Colonic mucosa (tissue), 4 donors: ENCODE measurements around the gene PAFAH1B2. TPM values are rescaled to one million over a fixed set of nuclear protein-coding genes. Genes with fewer than 3 reads are reported as not detected.

Source experiments
- DNase-seq: peaks from one replicate; pipeline ENCODE4 v3.0.0-alpha.2; 2020
- H3K27ac ChIP-seq: fragments of 200-600 bp; one replicate; pipeline ENCODE4 v1.8.0; 2021
- H3K27me3 ChIP-seq: fragments of 200-600 bp; one replicate; pipeline ENCODE4 v1.8.0; 2021
- H3K36me3 ChIP-seq: fragments of 200-600 bp; one replicate; pipeline ENCODE4 v1.8.0; 2021
- H3K4me1 ChIP-seq: fragments of 200-600 bp; one replicate; pipeline ENCODE4 v1.8.0; 2021; ENCODE audit warnings: mild to moderate bottlenecking
- H3K4me3 ChIP-seq: fragments of 200-600 bp; one replicate; pipeline ENCODE4 v1.8.0; 2021
- H3K9ac ChIP-seq, 2 donors: one replicate each; pipeline ENCODE4 v1.7.0; 2013; ENCODE audit warnings: control low read depth in 2 of 2, low read depth in 2 of 2, low read length in 2 of 2
- H3K9me3 ChIP-seq: fragments of 200-600 bp; one replicate; pipeline ENCODE4 v1.8.0; 2021
- CTCF ChIP-seq: fragments of 200-600 bp; IDR thresholded peaks from one replicate; pipeline ENCODE4 v1.8.0; 2022; ENCODE audit warnings: antibody characterized with exemption, mild to moderate bottlenecking
- intact Hi-C: fragments of 100-400 bp; cut with DNase I; formaldehyde crosslinking; loops from one replicate; pipeline ENCODE4 v1.14.1; 2022
- total RNA-seq, 2 donors: library from RNA; stranded (reverse); fragmentation: NEBNext Ultra II Directional in 1 of 2; extraction: Animal tissue kit (Norgen Biotek cat#: 25700) in 1 of 2; gene quantifications; one replicate each; pipeline ENCODE4 v1.2.1, GENCODE V29; 2021
- donor health status: healthy.
- donor health status: DM: no; HTN: no; CAD: no.
- donor health status: DM: no; HTN: no; CAD: no.

PAFAH1B2 gene
- total RNA-seq, 2 donors from 2014 or later: 76.4 to 80.5 TPM

DNA sequence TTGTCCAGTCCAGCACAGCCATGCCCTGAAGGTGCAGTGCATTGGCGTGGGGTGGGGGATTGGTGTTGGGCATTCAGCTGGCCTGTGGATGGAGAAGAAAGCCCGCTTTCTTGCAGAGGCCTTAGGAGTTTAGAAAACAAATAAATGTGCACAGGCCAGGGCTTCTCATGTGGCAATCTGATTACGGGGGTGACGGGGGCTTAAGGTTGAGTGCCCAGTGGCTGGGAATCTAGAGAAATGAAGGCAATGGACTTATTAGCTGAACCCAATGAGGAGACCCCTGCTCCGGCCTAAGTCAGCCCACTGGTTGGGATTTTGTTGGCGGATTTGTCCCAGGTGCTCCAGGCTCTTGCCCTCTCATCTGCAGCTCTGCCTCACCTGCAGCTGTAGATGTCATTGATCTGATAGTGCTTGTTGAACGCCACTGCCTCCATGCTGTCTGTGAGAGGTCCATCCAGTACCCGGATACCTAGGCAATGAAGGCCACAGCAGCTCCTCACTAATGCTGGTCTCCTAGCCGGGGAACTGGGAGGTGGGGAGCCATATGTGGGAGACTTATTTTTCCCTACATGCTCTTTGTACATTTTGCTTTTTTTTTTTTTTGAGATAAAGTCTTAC, 81.6 kb downstream of the PAFAH1B2 start:
- no peak for TF ChIP-seq CTCF
- Histone ChIP-seq H3K27ac (peak overlapping the region; percentile 75), H3K4me1 (peaks cover 29% of the 10 kb centered on the region), H3K27me3 (no peaks in the 10 kb centered on the region), H3K4me3 (no peak overlapping the region), H3K9ac (peak overlapping the region in 1 of 2 donors; percentile 54), H3K9me3 (no peaks in the 10 kb centered on the region), H3K36me3 (peaks cover 15% of the 10 kb centered on the region)
- intact Hi-C loops: loop anchor here (5.0 to 10.0 kb wide), 3 partner anchors 121 to 433 kb away; partner anchors contain the start of gene APOA5
- no peak for DNase-seq

Other genes starting within 250 kb of the PAFAH1B2 start
- gene SIK3, start 45.9 kb upstream of the PAFAH1B2 start, total RNA-seq: 10 to 100 TPM; 26.7 to 28.0 TPM
- 10 to 100 TPM; 42.9 to 69.3 TPM for gene SIDT2, start 34.5 kb downstream of the PAFAH1B2 start, total RNA-seq
- 100 to 1,000 TPM in 1 of 2 donors, 10 to 100 TPM in 1; 86.8 to 989 TPM for gene TAGLN, start 55.1 kb downstream of the PAFAH1B2 start, total RNA-seq
- 100 to 1,000 TPM; 111 to 195 TPM for gene PCSK7, start 87.8 kb downstream of the PAFAH1B2 start, total RNA-seq
- 10 to 100 TPM; 20.0 to 20.3 TPM for gene RNF214, start 88.4 kb downstream of the PAFAH1B2 start, total RNA-seq
- 1 to 10 TPM; 5.1 to 5.9 TPM for gene BACE1-AS, start 147.1 kb downstream of the PAFAH1B2 start, total RNA-seq
- gene BACE1, start 172.0 kb downstream of the PAFAH1B2 start, total RNA-seq: 10 to 100 TPM; 11.1 to 11.5 TPM
- gene CEP164, start 183.6 kb downstream of the PAFAH1B2 start, total RNA-seq: 10 to 100 TPM; 12.4 to 19.2 TPM